Islet of Langerhans (tissue), 1 donor: ENCODE measurements around the gene DNAH2.
"Not testable (repeated sequence)": the region's sequence is repeated elsewhere in the genome, so short reads cannot be mapped to it uniquely, and the experiment has no call there.

ENCODE experiments used
- FAIRE-seq: peaks from one replicate; lab custom pipeline; 2011; peaks lifted over from hg19 to GRCh38; lab: Jason Lieb, UNC

Gene DNAH2

GRCh38 chr17:7851438-7852261 lies 134.1 kb downstream of the DNAH2 start:
- no peak for FAIRE-seq

- no peak for FAIRE-seq
Observed at GRCh38 chr17:7852262-7852670, 134.7 kb downstream of the DNAH2 start.

- FAIRE-seq = no peak
Observed at GRCh38 chr17:7852919-7853690, 135.6 kb downstream of the DNAH2 start.

- FAIRE-seq = no peak
Observed at GRCh38 chr17:7853691-7854038, 136.1 kb downstream of the DNAH2 start.

DNA sequence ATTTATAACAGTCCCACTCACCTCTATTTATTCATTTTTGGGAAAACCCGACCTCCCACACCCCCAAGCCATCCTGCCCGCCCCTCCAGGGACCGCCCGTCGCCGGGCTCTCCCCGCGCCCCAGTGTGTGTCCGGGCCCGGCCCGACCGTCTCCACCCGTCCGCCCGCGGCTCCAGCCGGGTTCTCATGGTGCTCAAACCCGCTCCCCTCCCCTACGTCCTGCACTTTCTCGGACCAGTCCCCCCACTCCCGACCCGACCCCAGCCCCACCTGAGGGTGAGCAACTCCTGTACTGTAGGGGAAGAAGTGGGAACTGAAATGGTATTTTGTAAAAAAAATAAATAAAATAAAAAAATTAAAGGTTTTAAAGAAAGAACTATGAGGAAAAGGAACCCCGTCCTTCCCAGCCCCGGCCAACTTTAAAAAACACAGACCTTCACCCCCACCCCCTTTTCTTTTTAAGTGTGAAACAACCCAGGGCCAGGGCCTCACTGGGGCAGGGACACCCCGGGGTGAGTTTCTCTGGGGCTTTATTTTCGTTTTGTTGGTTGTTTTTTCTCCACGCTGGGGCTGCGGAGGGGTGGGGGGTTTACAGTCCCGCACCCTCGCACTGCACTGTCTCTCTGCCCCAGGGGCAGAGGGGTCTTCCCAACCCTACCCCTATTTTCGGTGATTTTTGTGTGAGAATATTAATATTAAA lies 136.7 kb downstream of the DNAH2 start:
- no peak for FAIRE-seq

DNA sequence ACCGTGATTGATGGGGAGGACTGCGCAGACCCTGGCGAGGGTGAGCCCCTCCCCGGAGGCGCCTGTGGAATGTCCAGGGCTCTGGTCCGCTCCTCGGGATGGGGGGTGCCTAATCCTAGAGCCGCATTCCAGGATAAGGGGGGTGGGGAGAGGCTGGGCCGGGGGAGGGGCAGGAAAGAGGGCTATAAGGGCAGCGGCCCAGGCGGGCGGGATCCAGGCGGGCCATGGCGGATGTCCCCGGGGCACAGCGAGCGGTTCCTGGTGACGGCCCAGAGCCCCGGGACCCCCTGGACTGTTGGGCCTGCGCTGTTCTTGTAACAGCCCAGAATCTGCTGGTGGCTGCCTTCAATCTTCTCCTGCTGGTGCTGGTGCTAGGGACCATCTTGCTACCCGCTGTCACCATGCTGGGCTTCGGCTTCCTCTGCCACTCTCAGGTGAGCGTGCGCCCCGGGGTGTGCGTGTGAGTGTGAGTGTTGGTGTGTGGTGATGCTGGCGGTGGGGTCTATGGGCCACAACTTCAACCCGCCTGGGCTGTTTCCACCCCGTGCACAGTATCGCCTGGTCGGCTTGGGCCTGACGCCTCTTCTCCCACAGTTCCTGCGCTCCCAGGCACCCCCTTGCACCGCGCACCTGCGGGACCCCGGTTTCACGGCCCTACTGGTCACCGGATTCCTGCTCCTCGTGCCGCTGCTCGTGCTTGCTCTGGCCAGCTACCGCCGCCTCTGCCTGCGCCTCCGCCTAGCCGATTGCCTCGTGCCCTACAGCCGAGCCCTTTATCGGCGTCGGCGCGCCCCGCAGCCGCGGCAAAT lies 137.5 kb downstream of the DNAH2 start, which contains the start of gene TMEM88:
Gene TMEM88, plus strand, starts transcription at position 216 of the 809 bp plus-strand sequence. Its CDS starts 9 bp downstream, at position 225.
- FAIRE-seq = no peak

- FAIRE-seq = no peak
Observed at GRCh38 chr17:7855660-7856010, 138.1 kb downstream of the DNAH2 start.

DNA sequence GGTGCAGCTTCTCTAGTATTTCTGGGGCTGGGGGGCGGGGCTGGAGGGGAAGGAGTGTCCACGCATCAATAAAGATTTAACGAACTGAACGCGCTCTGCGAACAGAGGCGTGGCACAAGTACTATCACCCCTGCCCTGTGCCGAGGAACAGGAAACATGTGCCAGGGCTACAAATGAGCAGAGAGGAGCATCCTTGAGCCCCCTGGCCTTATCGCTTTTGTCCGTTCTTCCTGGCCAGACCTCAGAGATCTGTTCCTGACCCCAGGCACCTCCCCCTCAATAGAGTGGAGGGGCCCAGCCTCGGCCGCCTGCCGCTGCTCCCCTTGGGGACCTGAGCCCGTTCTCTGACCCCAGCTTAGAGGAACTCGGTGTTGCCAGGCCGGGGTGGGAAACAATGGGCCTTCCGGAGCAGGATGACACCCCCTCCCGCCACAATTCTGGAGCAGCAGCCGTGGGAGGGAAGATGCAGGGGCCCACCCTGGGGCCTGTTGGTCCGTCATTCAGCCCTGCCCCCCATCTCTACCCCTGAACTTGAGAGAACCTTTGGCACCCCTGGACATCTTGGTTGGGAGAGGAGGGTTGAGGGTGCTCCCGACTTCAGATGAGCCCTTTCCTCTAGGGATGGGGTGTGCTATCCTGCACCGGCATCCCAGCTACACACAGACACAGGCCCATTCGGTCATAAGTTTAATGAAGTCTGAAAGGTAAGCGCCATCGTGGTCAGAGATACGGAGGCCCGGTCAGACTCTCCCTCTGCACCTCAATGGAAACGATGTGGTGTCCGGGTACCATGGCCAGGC lies 138.7 kb downstream of the DNAH2 start:
- FAIRE-seq = no peak

DNA sequence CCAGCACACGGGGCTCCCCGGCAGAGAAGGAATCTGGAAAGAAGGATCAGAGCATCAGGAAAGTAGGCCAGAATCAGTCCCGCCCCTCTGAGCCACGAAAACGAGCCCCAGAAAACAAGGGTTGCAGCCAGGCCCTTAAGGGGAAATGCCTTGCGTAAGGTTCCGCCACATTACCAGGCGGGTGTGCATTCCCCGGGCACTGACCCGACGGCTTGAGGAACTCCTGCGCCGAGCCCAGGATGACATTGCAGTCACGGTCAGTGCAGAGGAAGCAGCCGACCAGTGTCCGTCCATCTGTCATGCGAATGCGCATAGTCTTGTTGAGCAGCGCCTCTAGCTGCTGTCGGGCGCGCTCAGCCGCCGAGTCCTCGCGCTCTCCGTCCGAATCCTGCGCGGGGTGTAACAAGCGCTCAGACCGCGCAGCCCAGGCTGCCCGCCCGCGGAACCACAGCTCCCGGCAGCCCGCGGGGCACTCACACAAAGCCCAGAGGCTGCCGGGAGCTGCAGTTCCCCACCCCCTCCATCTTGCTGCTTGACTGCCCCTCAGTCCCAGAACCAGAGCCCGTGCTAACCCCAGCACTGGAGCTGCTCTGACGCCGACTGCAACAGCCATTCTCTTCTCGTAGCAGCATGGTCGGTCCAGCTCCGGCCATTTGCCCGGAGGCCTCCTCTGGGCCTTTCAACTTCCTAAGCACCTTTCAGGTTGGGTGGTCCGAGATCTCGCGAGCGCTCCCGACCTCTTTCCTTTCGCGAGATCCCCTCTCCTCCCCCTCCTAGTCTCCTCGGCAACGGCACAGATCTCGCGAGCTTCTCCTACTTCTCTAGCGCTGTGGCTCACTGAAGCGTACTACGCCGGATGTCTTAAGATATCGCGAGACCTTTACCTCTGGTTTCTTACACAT lies 139.5 kb downstream of the DNAH2 start, which contains the start of gene NAA38:
Gene NAA38, minus strand, starts transcription at position 749 of the 902 bp plus-strand sequence. Its CDS starts 96 bp downstream, at position 653.
- FAIRE-seq = peak; percentile 97

DNA sequence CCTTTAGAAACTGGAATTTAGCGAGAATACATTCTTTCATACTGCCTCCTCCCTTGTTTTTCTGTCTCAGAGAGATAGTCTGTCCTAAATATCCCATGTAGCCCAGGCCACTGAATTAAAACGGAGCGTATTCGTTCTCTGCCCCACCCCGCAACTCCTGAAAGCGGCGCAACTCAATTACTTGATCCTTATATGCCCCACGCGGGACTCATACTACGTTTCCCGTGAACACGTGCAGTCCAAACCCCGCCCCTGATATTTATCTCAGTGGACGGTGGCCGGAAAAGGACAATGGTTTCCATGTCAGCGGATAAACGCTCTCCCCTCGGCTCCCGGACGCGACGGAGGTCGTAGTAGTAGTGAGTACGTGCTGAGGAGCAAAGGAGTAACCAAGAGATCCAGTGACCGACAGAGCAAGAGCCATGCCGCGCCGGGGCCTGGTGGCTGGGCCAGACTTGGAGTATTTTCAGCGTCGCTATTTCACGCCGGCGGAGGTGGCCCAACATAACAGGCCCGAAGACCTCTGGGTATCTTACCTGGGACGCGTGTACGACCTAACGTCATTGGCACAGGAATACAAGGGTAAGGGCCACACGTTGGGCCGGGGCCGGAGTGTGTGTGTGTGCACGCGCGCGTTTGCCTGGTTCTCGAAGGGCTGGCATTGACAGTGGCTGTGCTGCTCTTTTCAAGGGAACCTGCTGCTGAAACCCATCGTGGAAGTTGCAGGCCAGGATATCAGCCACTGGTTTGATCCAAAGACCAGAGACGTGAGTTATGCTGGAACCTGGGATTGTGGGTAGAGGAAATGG lies 140.4 kb downstream of the DNAH2 start, which contains the start of gene CYB5D1:
Gene CYB5D1, plus strand, starts transcription at position 291 of the 809 bp plus-strand sequence. Its CDS starts 132 bp downstream, at position 423.
- FAIRE-seq = no peak

- no peak for FAIRE-seq
Observed at GRCh38 chr17:7858522-7858810, 140.9 kb downstream of the DNAH2 start.

- no peak for FAIRE-seq
Observed at GRCh38 chr17:7859028-7859427, 141.5 kb downstream of the DNAH2 start.

DNA sequence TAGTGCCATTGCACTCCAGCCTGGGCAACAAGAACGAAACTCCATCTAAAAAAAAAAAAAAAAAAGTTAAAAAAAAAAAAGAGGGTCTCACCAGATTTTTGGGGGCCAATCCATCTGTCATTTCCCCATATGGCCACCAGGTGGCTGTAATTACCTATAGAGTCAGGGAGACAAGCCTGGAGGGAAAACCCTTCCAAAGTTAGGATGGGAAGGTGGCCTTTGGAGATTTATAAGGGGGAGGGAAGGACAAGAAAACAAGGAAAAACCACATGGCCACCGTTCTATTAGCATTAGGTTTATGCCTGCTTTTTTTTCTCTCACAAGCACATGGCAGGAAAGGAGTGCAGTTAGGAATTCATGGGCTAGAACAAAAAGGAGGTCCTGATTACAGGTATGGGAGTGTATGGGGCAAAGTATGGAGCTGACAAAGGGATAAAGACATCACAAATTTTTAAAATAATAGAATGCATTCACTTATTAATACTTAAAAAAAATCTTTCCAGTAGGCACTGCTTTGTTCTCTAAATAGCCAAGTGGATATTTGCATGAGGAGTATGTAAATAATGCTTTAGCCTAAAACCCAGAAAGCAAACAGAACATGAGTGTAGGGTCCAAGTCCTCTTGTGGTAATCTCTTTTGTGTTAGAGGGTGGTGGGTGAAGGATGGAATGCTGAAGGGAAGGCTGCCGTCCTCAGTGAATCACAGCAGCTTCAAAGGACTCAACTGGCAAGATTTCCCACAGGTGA lies 145.3 kb downstream of the DNAH2 start:
- no peak for FAIRE-seq

GRCh38 chr17:7864384-7864783 lies 146.8 kb downstream of the DNAH2 start:
- not testable (repeated sequence) for FAIRE-seq

GRCh38 chr17:7864995-7865650 lies 147.6 kb downstream of the DNAH2 start:
- no peak for FAIRE-seq

DNA sequence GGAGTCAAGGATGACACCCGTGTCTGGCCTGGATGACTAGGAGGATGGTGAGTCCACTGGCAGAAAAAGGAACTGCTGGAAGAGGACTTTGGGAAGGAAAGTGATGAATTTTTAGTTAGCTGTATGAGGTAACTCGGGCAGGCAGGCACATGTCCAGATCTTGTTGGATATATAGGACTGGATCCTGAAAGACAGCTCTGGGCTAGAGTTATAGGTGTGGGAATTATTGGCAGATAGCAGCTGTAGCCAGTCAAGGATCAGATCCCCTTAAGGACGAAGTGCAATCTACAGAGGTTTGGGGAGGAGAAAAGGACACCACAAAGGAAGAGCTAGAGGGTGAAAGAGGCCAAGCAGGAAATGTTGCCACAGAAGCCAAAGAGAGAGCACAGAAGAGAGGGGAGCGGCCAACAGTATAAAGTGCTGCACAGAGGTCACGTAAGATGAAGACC lies 150.4 kb downstream of the DNAH2 start:
- FAIRE-seq = no peak

- FAIRE-seq = no peak
Observed at GRCh38 chr17:7873051-7873450, 155.5 kb downstream of the DNAH2 start.
